Activated CD8-positive, alpha-beta memory T cell treated with anti-CD3 and anti-CD28 coated beads for 48 hours (primary cell): ENCODE measurements around the gene GPA33.

Experiments
- DNase-seq, 3 experiments: peaks; one replicate each; pipeline ENCODE4 v3.0.0-alpha.2; 2020; ENCODE audit warnings: low read depth in 2 of 3, low spot score in 2 of 3

The GPA33 gene

GRCh38 chr1:167118188-167118587 is 28.0 kb upstream of the GPA33 start:
- DNase-seq, result no peak

GRCh38 chr1:167117225-167117624 is 27.0 kb upstream of the GPA33 start:
- DNase-seq, result no peak

DNA sequence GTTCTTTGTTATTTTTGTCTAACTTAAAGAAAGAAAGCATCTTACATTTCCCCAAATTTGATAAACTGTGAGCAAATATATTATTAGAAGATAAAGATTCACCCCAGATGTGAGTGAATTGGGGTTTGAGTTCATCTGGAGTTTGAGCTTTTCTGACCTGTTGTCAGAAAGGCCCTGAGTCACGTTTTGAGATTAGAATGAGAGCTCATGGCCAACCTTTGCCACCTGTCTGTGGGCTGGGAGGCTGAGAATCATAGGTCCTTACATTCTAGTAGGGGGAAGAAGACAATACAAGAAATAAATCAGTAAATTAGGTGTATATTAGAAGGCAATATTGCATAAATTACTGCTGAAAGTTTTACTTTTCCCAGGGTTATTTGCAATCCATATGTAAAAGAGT is 26.0 kb upstream of the GPA33 start:
- no peak for DNase-seq

GRCh38 chr1:167115655-167116054 is 25.5 kb upstream of the GPA33 start:
- DNase-seq, result no peak

- no peak for DNase-seq
Measured at GRCh38 chr1:167114725-167115124, 24.5 kb upstream of the GPA33 start.

DNA sequence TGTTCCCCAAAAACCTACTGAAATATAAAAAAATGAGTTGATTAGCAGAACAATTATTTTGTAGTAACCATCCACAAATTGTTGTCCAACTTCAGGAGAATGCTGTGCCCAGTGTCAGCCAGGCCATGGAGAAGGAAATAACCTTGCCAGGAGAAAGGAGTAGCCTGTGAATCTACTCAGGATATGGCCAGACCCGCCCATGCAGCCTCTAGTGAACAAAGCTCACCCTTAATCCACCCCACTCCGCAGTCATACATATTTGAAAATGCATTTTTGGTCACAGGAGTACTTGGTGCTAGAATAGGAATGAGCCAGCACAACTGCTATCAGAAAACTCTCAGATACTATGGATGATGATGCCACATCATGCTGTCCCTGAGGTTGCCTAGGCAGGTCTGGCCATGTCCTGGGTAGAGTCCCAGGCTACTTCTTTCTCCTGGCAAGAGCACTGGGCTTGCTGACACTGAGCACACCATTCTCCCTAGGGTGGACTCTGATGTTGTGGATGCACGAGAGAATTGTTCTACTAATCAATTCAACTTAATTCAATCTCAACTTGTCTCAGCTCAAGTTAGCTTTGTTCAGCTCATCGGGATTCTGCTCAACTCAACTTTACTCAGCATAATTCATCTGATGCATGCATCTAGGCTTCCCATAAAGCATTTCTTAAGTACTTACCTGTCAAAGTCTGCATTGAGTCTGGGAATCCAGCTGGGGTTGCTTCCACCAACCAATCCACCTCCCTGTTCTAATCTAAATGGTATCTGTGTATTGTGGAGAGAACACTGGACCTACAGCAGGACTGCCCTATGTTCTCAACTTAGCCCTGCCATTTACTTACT is 21.9 kb upstream of the GPA33 start:
- no peak for DNase-seq

DNA sequence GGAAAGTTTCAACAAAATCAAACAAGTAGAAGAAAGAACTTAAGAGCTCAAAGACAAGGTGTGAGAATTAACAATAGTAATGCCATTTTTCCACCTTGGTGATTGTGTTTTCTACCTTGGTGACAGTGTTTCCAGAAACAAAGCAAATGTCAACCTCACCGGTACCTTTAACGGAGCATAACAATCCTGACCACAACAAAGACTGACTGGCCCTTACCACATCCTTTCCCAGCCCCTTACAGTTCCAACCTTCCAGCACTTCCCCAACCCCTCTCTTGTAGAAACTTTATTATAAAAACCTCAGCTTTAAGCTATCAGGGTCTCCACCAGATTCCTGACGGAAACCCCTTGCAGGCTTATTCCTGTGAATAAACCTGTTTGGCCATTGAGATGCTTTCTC is 20.4 kb upstream of the GPA33 start:
- DNase-seq, result no peak

- DNase-seq, result no peak
Measured at GRCh38 chr1:167109125-167109524, 18.9 kb upstream of the GPA33 start.

- DNase-seq, result no peak
Measured at GRCh38 chr1:167107456-167107855, 17.3 kb upstream of the GPA33 start.

GRCh38 chr1:167106119-167106461 is 15.9 kb upstream of the GPA33 start:
- DNase-seq, result no peak

DNA sequence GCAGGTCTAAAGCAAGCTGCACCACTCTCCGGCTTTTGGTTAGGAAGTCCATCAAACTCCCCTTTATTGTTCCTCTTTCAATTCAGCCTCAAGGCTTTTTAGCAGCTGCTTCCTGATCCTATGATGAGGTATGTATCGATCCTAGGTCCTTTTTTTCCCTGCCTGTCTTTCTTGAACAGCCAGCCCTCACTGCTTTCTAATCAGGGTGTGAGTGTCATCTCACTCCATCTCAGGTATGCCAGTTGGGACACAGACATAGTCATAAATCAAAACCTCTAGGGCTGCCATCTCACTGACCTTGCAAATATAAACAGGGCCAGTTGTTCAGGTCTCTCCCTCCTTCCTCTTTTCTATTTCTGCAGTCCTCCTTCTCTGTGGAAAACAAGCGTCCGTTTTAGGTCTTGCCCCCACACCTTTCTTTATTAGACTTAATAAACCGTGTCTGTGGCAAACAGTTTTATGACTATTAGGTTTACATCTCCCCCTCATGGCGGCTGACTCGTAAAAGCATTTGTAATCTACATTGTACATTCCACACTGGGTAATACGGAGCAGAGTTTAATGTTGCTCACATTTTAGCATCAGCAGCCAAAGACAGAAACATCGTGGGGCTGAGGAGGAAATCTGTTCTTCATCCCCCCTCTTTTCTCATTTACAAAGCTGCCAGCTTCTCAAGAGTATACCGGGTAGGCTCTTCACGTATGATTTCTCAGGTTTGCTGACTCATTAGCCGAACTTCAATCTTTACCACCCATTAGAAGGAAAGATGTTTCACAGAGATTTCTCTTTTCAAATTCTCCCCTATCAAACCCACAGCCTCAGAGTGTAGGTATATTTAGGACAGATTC is 15.3 kb upstream of the GPA33 start:
- no peak for DNase-seq

DNA sequence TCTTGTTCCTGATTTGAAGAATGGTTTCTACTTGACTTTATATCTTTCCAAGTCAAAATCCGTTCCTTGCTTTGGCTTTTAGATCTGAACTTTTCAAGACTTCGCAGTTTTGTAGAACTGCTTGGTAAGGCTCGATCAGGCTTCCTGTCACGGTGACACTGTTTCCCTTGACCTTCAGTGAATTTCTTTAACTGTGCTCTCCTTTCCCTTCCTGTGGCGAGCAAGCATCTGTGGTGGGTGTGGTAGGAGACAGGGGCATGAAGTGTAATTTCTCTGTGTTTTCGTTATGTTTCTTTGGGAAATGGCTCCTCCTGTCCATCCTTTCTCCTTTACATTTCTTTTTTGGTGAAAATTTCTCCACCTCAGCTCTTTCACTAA is 14.1 kb upstream of the GPA33 start:
- DNase-seq, result no peak

DNA sequence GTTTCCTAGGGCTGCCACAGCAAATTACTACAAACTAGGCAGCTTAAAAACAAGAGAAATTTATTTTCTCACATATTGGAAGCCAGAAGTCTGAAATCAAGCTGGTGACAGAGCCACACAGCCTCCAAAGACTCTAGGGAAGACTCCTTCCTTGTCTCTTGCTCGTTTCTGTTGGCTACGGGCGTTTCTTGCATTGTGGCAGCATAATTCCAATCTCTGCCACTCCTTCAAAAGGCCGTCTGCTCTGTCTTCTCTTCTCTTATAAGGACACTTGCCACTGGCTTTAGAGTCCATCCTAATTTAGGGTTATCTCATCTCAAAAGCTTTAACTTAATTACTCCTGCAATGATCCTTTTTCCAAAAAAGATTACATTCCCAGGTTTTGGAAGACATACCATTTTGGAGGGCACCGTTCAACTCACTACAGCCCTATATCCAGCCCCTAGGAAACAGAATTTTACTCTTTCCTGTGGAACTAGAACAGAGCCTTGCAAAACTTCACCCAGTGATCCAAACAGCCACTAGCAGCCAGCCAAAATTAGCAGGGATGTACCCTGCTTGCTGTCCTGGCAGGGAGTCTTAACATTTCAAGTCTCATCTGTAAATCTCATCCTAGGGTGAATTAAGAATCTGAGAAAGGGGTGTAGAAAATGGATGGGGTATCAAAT is 12.9 kb upstream of the GPA33 start:
- DNase-seq, result no peak

DNA sequence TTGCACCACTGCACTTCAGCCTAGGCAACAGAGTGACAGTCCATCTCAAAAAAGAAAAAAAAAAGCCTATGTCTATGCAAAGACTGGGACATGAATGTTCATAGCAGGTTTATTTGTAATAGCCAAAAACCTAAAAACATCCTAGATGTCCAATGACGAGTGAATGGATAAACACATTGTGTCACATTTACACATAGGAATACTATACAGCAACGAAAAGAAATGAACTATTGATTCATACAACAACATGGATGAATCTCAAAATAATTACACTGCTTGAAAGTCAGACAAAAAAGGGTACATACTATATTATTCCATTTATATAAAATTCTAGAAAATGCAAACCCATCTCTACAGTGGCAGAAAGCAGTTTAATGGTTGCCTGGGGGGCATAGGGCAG is 11.6 kb upstream of the GPA33 start:
- no peak for DNase-seq

DNA sequence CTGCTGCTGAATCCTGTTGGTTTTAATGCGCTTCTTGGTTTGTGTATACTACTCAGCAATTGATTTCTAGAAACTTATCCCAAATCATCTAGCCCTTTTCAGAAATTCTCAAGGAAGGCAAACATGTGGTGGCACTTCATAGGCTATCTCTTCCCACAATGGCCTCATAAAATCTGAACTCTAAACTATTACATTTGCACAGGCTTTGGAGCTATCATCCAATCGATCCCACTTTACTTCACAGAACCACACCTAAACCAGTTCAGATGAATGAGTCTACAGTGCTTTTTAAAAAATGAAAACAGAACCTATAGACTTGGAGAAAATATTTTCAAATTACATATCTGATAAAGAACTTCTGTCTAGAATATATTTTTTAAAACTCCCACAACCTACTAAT is 10.6 kb upstream of the GPA33 start:
- no peak for DNase-seq

GRCh38 chr1:167099851-167100250 is 9.7 kb upstream of the GPA33 start:
- no peak for DNase-seq

DNA sequence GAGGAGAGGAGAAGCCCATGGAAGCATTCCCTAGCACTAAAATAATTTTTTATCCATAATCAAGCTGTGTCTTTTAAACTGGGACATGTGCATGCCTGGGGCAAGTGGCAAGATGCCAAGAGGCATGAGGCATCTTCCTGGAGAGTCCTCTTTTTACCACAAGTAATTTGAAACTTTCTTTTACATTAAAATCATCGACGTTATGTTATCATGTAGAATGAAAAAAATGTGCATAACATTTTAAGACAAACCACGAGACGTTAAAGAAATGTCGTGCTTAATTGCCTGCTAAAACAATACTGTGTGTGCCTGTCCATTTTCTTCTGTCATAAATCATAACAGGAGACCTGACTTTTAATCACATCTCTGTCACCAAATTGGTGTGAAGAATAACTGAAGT is 5.2 kb upstream of the GPA33 start:
- no peak for DNase-seq

GRCh38 chr1:167094690-167095089 is 4.5 kb upstream of the GPA33 start:
- DNase-seq, result no peak

GRCh38 chr1:167093846-167094516 is 3.8 kb upstream of the GPA33 start, which contains the start of gene STYXL2:
STYXL2 (plus strand) TSS chr1:167094075; CDS start chr1:167094850, 775 bp downstream.
- DNase-seq, result no peak

GRCh38 chr1:167092653-167093052 is 2.5 kb upstream of the GPA33 start:
- DNase-seq, result no peak

DNA sequence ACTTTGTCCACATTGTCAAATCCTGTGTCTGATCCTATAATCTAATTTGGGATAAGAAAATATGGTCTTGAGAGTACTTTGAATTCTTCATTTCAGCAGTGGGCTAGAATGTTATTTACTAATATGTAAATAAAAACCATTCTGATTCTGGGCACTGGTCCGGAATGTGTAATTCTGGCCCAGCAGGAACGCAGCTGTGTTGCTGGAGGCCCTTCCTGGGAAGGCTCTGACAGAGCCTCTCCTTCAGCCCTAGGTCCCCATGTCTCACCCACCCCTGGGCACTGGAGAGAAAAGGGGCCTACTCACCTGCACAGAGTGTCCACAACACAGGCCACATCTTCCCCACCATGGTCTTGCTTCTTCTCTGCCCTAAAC is 251 bp downstream of the GPA33 start:
- DNase-seq, result no peak
